Measurements from ENCODE around the gene RPS19.

The RPS19 gene

GRCh38 chr19:41917676-41918075, 57.6 kb downstream of the RPS19 start:
- no peak for DNase-seq

GRCh38 chr19:41918095-41918494, 58.0 kb downstream of the RPS19 start:
- DNase-seq: no peak

- no peak for DNase-seq
Observed at GRCh38 chr19:41918653-41919244, 58.7 kb downstream of the RPS19 start.

GRCh38 chr19:41919948-41920712, 60.1 kb downstream of the RPS19 start:
- no peak for DNase-seq

- no peak for DNase-seq
Observed at GRCh38 chr19:41920882-41921576, 61.0 kb downstream of the RPS19 start.

GRCh38 chr19:41921577-41922576, 61.8 kb downstream of the RPS19 start:
- no peak for DNase-seq

All from NCI-H1436 (cell line).